ENCODE measurements around the gene CPD. TPM values are rescaled to one million over a fixed set of nuclear protein-coding genes. Genes with fewer than 3 reads are reported as not detected.
A peak's percentile ranks its signal among the peaks of the same experiment; 100 is the strongest.

The CPD gene
- total and polyA plus RNA-seq, 9 of the 15 experiments (the other 6 are each of a cell fraction or from before 2014, with no cell fraction given) = 4.5 to 24.4 (median 20.4) TPM

DNA sequence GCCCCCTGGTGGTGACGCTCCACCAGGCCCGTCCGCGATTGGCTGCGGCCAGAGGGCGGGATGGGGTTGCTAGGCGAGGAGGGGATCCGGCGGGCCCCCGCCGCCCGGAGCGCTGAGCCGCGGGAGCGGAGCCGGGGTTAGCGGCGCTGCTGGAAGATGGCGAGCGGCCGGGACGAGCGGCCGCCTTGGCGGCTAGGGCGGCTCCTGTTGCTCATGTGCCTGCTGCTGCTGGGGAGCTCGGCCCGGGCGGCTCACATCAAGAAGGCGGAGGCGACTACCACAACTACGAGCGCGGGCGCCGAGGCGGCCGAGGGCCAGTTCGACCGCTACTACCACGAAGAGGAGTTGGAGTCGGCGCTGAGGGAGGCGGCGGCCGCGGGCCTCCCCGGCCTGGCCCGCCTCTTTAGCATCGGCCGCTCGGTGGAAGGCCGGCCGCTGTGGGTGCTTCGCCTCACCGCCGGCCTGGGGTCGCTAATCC is at the start of gene CPD (continued):
- TF ChIP-seq, protein P1, sequence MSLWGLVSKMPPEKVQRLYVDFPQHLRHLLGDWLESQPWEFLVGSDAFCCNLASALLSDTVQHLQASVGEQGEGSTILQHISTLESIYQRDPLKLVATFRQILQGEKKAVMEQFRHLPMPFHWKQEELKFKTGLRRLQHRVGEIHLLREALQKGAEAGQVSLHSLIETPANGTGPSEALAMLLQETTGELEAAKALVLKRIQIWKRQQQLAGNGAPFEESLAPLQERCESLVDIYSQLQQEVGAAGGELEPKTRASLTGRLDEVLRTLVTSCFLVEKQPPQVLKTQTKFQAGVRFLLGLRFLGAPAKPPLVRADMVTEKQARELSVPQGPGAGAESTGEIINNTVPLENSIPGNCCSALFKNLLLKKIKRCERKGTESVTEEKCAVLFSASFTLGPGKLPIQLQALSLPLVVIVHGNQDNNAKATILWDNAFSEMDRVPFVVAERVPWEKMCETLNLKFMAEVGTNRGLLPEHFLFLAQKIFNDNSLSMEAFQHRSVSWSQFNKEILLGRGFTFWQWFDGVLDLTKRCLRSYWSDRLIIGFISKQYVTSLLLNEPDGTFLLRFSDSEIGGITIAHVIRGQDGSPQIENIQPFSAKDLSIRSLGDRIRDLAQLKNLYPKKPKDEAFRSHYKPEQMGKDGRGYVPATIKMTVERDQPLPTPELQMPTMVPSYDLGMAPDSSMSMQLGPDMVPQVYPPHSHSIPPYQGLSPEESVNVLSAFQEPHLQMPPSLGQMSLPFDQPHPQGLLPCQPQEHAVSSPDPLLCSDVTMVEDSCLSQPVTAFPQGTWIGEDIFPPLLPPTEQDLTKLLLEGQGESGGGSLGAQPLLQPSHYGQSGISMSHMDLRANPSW (CRISPR knock-in tag; IDR thresholded peaks at IDR 0.05) = peak; percentile 36; the same call in 1 of the 2 replicates
- 0 out of 2 replicates have a peak, but pooled peaks have one; percentile 31 for TF ChIP-seq ERF (CRISPR knock-in tag; IDR thresholded peaks at IDR 0.05)
- TF ChIP-seq NR1H2 (CRISPR knock-in tag; IDR thresholded peaks at IDR 0.05) = no peak
- TF ChIP-seq, protein P2, sequence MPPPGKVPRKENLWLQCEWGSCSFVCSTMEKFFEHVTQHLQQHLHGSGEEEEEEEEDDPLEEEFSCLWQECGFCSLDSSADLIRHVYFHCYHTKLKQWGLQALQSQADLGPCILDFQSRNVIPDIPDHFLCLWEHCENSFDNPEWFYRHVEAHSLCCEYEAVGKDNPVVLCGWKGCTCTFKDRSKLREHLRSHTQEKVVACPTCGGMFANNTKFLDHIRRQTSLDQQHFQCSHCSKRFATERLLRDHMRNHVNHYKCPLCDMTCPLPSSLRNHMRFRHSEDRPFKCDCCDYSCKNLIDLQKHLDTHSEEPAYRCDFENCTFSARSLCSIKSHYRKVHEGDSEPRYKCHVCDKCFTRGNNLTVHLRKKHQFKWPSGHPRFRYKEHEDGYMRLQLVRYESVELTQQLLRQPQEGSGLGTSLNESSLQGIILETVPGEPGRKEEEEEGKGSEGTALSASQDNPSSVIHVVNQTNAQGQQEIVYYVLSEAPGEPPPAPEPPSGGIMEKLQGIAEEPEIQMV (tag; conservative IDR thresholded peaks at IDR 0.05; ENCODE audit: low read depth) = no peak
- TF ChIP-seq ZNF561 (CRISPR knock-in tag; conservative IDR thresholded peaks at IDR 0.05) = no peak
- TF ChIP-seq TRIM24 (IDR thresholded peaks at IDR 0.05) = no peak
- TF ChIP-seq CCAR2 (IDR thresholded peaks at IDR 0.05; ENCODE audit: low read depth, low read length) = no peak
- no peak for TF ChIP-seq MAFG (tag; conservative IDR thresholded peaks at IDR 0.05)
- TF ChIP-seq CBX2 (IDR thresholded peaks at IDR 0.05; ENCODE audit: insufficient read depth, low read length, poor library complexity, severe bottlenecking) = no peak
- TF ChIP-seq NCOA2 (IDR thresholded peaks at IDR 0.05; ENCODE audit: partially characterized antibody in 2 of 2) = no peak
- TF ChIP-seq SRSF7 (optimal IDR thresholded peaks at IDR 0.05; ENCODE audit: low read depth, low read length) = no peak
- TF ChIP-seq NFXL1 (CRISPR knock-in tag; IDR thresholded peaks at IDR 0.05) = no peak
- TF ChIP-seq ZNF778 (CRISPR knock-in tag; IDR thresholded peaks at IDR 0.05) = no peak
- TF ChIP-seq NR2C2 (CRISPR knock-in tag; IDR thresholded peaks at IDR 0.05) = no peak
- TF ChIP-seq NR2C2 (tag; IDR thresholded peaks at IDR 0.05) = no peak
- TF ChIP-seq ATF1 (CRISPR knock-in tag; IDR thresholded peaks at IDR 0.05) = no peak
- TF ChIP-seq ATF1 (tag; IDR thresholded peaks at IDR 0.05) = peak; percentile 69
- TF ChIP-seq TAL1 (IDR thresholded peaks at IDR 0.05) = no peak
- TF ChIP-seq ZBTB7A (IDR thresholded peaks at IDR 0.05; ENCODE audit: borderline replicate concordance, control insufficient read depth, low read depth, low read length) = peak; percentile 56; the same call in 1 of the 2 replicates
- TF ChIP-seq ZC3H8 (IDR thresholded peaks at IDR 0.05) = no peak
- peak; percentile 79; the same call in 1 of the 2 replicates for TF ChIP-seq PHF8 (IDR thresholded peaks at IDR 0.05; ENCODE audit: borderline replicate concordance, low read length)
- TF ChIP-seq, protein P3, sequence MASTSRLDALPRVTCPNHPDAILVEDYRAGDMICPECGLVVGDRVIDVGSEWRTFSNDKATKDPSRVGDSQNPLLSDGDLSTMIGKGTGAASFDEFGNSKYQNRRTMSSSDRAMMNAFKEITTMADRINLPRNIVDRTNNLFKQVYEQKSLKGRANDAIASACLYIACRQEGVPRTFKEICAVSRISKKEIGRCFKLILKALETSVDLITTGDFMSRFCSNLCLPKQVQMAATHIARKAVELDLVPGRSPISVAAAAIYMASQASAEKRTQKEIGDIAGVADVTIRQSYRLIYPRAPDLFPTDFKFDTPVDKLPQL (IDR thresholded peaks at IDR 0.05; ENCODE audit: extremely low read depth, insufficient read length) = no peak
- TF ChIP-seq, protein P4, sequence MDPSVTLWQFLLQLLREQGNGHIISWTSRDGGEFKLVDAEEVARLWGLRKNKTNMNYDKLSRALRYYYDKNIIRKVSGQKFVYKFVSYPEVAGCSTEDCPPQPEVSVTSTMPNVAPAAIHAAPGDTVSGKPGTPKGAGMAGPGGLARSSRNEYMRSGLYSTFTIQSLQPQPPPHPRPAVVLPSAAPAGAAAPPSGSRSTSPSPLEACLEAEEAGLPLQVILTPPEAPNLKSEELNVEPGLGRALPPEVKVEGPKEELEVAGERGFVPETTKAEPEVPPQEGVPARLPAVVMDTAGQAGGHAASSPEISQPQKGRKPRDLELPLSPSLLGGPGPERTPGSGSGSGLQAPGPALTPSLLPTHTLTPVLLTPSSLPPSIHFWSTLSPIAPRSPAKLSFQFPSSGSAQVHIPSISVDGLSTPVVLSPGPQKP (CRISPR knock-in tag; IDR thresholded peaks at IDR 0.05) = no peak
- TF ChIP-seq ZNF408 (CRISPR knock-in tag; IDR thresholded peaks at IDR 0.05; ENCODE audit: low read depth) = no peak
- no peak for TF ChIP-seq PCBP2 (IDR thresholded peaks at IDR 0.05; ENCODE audit: low read depth, low read length, poor library complexity, severe bottlenecking)
- no peak for TF ChIP-seq ZNF77 (CRISPR knock-in tag; IDR thresholded peaks at IDR 0.05)
